ENCODE results near the gene EMILIN1.

Gene EMILIN1

GRCh38 chr2:27049422-27050280, 28.8 kb upstream of the EMILIN1 start:
- DNase-seq (ENCODE audit: low read depth): no peak
- H3K4me3 ChIP-seq (ENCODE audit: low read depth, low read length): peak overlapping the region; percentile 92
- TF ChIP-seq CTCF (IDR thresholded peaks at IDR 0.05; ENCODE audit: control insufficient read depth, extremely low read depth, insufficient read depth): no peak

- DNase-seq (ENCODE audit: low read depth): peak; percentile 82
- H3K4me3 ChIP-seq (ENCODE audit: low read depth, low read length): peak overlapping the region; percentile 92
- TF ChIP-seq CTCF (IDR thresholded peaks at IDR 0.05; ENCODE audit: control insufficient read depth, extremely low read depth, insufficient read depth): peak; percentile 24; the same call in 1 of the 2 replicates
Measured at GRCh38 chr2:27050281-27050995, 28.0 kb upstream of the EMILIN1 start.

GRCh38 chr2:27050996-27051901, 27.2 kb upstream of the EMILIN1 start, which contains the start of gene AGBL5:
Gene AGBL5 (plus strand): TSS chr2:27051668. CDS start chr2:27052959, 1,291 bp downstream.
- peak; percentile 76 for DNase-seq (ENCODE audit: low read depth)
- TF ChIP-seq CTCF (IDR thresholded peaks at IDR 0.05; ENCODE audit: control insufficient read depth, extremely low read depth, insufficient read depth): no peak
- peak within 1 kb of the TSS; percentile 92 for H3K4me3 ChIP-seq (ENCODE audit: low read depth, low read length)

- no peak for DNase-seq (ENCODE audit: low read depth)
- peak overlapping the region; percentile 92 for H3K4me3 ChIP-seq (ENCODE audit: low read depth, low read length)
- TF ChIP-seq CTCF (IDR thresholded peaks at IDR 0.05; ENCODE audit: control insufficient read depth, extremely low read depth, insufficient read depth): no peak
Measured at GRCh38 chr2:27051902-27052645, 26.3 kb upstream of the EMILIN1 start.

GRCh38 chr2:27053321-27053720, 25.1 kb upstream of the EMILIN1 start:
- H3K4me3 ChIP-seq (ENCODE audit: low read depth, low read length): no peak overlapping the region
- no peak for DNase-seq (ENCODE audit: low read depth)
- TF ChIP-seq CTCF (IDR thresholded peaks at IDR 0.05; ENCODE audit: control insufficient read depth, extremely low read depth, insufficient read depth): no peak

- no peak for DNase-seq (ENCODE audit: low read depth)
- no peak overlapping the region for H3K4me3 ChIP-seq (ENCODE audit: low read depth, low read length)
- no peak for TF ChIP-seq CTCF (IDR thresholded peaks at IDR 0.05; ENCODE audit: control insufficient read depth, extremely low read depth, insufficient read depth)
Measured at GRCh38 chr2:27053776-27054175, 24.6 kb upstream of the EMILIN1 start.

All from LNCaP clone FGC (cell line).